ENCODE results near the gene SEPTIN5.

Gene SEPTIN5

GRCh38 chr22:19717181-19717580, 2.9 kb downstream of the SEPTIN5 start:
- no peak for TF ChIP-seq CTCF (IDR thresholded peaks at IDR 0.05; ENCODE audit: unreplicated experiment in 3 of 3)
- H3K36me3 Mint-ChIP-seq (ENCODE audit: low read depth), result peaks cover 22% of the 10 kb centered on the region

DNA sequence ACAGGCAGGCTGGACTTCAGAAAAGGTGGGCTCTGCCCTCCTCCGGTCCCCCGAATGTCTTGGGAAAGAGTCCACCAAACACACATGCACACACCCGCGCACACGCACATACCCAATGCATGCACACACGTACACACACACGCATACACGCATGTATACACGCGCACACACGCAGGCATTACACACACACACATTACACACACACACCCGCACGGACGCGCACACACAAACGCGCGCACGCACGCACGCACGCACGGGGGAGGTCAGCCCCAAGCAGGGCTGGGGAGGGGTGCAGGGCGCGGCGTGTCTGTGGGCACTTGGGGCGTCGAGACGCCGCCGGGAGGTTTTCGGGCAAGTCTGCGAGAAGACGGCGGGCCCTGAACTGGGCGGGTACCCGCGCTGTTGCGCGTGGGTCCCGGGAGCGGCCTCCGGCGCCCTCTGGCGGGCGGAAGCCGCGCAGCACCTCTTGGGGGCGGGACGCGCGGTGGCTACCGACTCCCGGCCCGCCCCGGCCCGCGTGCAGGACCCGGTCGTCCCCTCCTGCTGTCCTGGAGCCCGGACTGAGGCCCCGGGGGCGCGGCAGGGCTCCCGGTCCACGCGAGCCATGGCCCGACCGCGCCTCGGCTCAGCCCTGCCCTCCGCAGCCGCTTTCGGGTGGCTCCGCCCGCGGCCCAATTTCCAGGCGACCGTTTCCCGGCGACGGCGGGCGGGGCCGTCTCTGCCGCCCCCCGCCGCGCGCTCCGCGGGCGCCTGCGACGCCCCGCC, 3.6 kb downstream of the SEPTIN5 start:
- H3K4me1 Mint-ChIP-seq, result peaks cover 29% of the 10 kb centered on the region
- no peaks in the 10 kb centered on the region for H3K9me3 Mint-ChIP-seq
- H3K36me3 Mint-ChIP-seq (ENCODE audit: low read depth), result peaks cover 22% of the 10 kb centered on the region
- peak overlapping the region in 2 of 3 experiments; percentile 53 to 59 for H3K27ac Mint-ChIP-seq
- TF ChIP-seq CTCF (IDR thresholded peaks at IDR 0.05; ENCODE audit: unreplicated experiment in 3 of 3), result peak; percentile 98 to 99 (median 99)
- peaks cover 40% of the 10 kb centered on the region for H3K27me3 Mint-ChIP-seq (ENCODE audit: low read depth)
- H3K4me3 Mint-ChIP-seq, result peak overlapping the region; percentile 78 to 95 (median 85)

More at GRCh38 chr22:19717181-19717580, 2.9 kb downstream of the SEPTIN5 start:
- peaks cover 28% of the 10 kb centered on the region for H3K4me1 Mint-ChIP-seq
- no peaks in the 10 kb centered on the region for H3K9me3 Mint-ChIP-seq
- peaks cover 36% of the 10 kb centered on the region for H3K27me3 Mint-ChIP-seq (ENCODE audit: low read depth)
- peak overlapping the region; percentile 78 to 95 (median 85) for H3K4me3 Mint-ChIP-seq
- no peak overlapping the region for H3K27ac Mint-ChIP-seq

DNA sequence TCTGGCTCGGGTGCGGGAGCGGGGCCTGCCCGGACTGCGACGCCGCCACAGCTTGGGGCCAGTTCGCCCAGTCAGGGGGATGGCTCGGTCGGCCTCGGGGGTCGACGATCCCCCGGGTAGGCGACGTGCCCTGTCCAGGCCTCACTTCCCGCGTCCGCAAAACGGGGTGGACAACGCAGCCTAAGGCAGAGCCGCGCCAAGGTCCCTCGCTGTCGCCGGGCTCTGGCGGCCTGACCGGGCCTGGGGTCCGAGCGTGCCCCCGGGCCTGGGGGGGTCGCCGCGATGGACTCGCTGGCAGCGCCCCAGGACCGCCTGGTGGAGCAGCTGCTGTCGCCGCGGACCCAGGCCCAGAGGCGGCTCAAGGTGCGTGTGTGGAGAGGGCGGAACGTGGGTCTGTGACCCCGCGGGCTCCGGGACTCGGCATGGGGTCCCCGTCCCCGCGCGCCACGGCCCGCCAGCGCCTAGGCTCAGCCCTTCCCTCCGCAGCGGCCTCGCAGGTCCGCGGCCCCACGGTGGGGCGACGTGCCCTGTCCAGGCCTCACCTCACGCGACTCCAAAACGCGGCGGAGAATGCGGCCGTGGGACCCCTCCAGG, 4.2 kb downstream of the SEPTIN5 start:
- H3K36me3 Mint-ChIP-seq (ENCODE audit: low read depth), result peaks cover 22% of the 10 kb centered on the region
- no peaks in the 10 kb centered on the region for H3K9me3 Mint-ChIP-seq
- H3K27ac Mint-ChIP-seq, result no peak overlapping the region
- TF ChIP-seq CTCF (IDR thresholded peaks at IDR 0.05; ENCODE audit: unreplicated experiment in 3 of 3), result no peak
- H3K4me1 Mint-ChIP-seq, result peaks cover 33% of the 10 kb centered on the region
- H3K27me3 Mint-ChIP-seq (ENCODE audit: low read depth), result peaks cover 46% of the 10 kb centered on the region
- peak overlapping the region in 2 of 3 experiments; percentile 52 to 60 for H3K4me3 Mint-ChIP-seq

- Mint-ChIP-seq H3K27me3 (ENCODE audit: low read depth) (peaks cover 48% of the 10 kb centered on the region), H3K4me3 (peak overlapping the region; percentile 82 to 89 (median 87)), H3K27ac (peak overlapping the region in 1 of 3 experiments; percentile 25), H3K4me1 (peaks cover 33% of the 10 kb centered on the region), H3K36me3 (ENCODE audit: low read depth) (peaks cover 22% of the 10 kb centered on the region), H3K9me3 (no peaks in the 10 kb centered on the region)
- TF ChIP-seq CTCF (IDR thresholded peaks at IDR 0.05; ENCODE audit: unreplicated experiment in 3 of 3), result no peak
Observed at GRCh38 chr22:19719050-19719482, 4.8 kb downstream of the SEPTIN5 start.

GRCh38 chr22:19719488-19720021, 5.3 kb downstream of the SEPTIN5 start:
- TF ChIP-seq CTCF (IDR thresholded peaks at IDR 0.05; ENCODE audit: unreplicated experiment in 3 of 3), result no peak
- Mint-ChIP-seq H3K4me1 (peaks cover 33% of the 10 kb centered on the region), H3K27me3 (ENCODE audit: low read depth) (peaks cover 51% of the 10 kb centered on the region), H3K27ac (peak overlapping the region in 1 of 3 experiments; percentile 25), H3K9me3 (no peaks in the 10 kb centered on the region), H3K36me3 (ENCODE audit: low read depth) (peaks cover 22% of the 10 kb centered on the region), H3K4me3 (peak overlapping the region; percentile 82 to 89 (median 87))
